Neural cell (in vitro differentiated cells): ENCODE measurements around the gene MYCBPAP. TPM values are rescaled to one million over a fixed set of nuclear protein-coding genes. Genes with fewer than 3 reads are reported as not detected.

Source experiments
- H2AFZ ChIP-seq: fragments of 200-600, 300-800 bp; sonication (generic), shearing (Covaris generic); 2 replicates; pipeline ENCODE4 v1.6.0; 2014; ENCODE audit warnings: low read depth, mild to moderate bottlenecking, antibody characterized with exemption, low read length, moderate library complexity
- H3F3A ChIP-seq: fragments of 200-600 bp; shearing (Covaris generic); 2 replicates; pipeline ENCODE4 v1.6.1; 2016; ENCODE audit warnings: mild to moderate bottlenecking, moderate library complexity, mixed read lengths, antibody characterized with exemption, low read length; ENCODE audit not compliant: insufficient read depth, poor library complexity, severe bottlenecking
- H3K27ac ChIP-seq: fragments of 200-600, 300-800 bp; sonication (generic), shearing (Covaris generic); 2 replicates; pipeline ENCODE4 v1.5.1; 2014; ENCODE audit warnings: mild to moderate bottlenecking, low read length, moderate library complexity
- H3K27me3 ChIP-seq: fragments of 300-800, 200-600 bp; sonication (generic), shearing (Covaris generic); 2 replicates; pipeline ENCODE4 v1.6.0; 2014; ENCODE audit warnings: mild to moderate bottlenecking, low read depth, low read length, moderate library complexity; ENCODE audit not compliant: insufficient read depth
- H3K36me3 ChIP-seq: fragments of 300-800, 200-600 bp; sonication (generic), shearing (Covaris generic); 2 replicates; pipeline ENCODE4 v1.5.1; 2014; ENCODE audit warnings: mild to moderate bottlenecking, antibody characterized with exemption, low read length, moderate library complexity; ENCODE audit not compliant: insufficient read depth
- H3K4me2 ChIP-seq: fragments of 300-800, 200-600 bp; sonication (generic), shearing (Covaris generic); 2 replicates; pipeline ENCODE4 v1.6.0; 2014; ENCODE audit warnings: mild to moderate bottlenecking, low read length
- H3K4me3 ChIP-seq: fragments of 300-800, 200-600 bp; sonication (generic), shearing (Covaris generic); 2 replicates; pipeline ENCODE4 v1.5.1; 2014; ENCODE audit warnings: mild to moderate bottlenecking, low read length, moderate library complexity
- H3K79me2 ChIP-seq: fragments of 200-600 bp; shearing (Covaris generic); replicated peaks from 2 replicates; pipeline ENCODE4 v1.6.0; 2014; ENCODE audit warnings: mild to moderate bottlenecking, low read length, moderate library complexity; ENCODE audit not compliant: insufficient read depth
- H3K9ac ChIP-seq: fragments of 300-800, 200-600 bp; sonication (generic), shearing (Covaris generic); 2 replicates; pipeline ENCODE4 v1.6.1; 2016; ENCODE audit warnings: mild to moderate bottlenecking, low read length, mixed read lengths
- H3K9me2 ChIP-seq: fragments of 200-600 bp; shearing (Covaris generic); 2 replicates; pipeline ENCODE4 v1.6.1; 2016; ENCODE audit warnings: mild to moderate bottlenecking, low read length, mixed read lengths; ENCODE audit not compliant: insufficient read depth
- H3K9me3 ChIP-seq: fragments of 200-600, 300-800 bp; sonication (generic), shearing (Covaris generic); 2 replicates; pipeline ENCODE4 v1.6.1; 2016; ENCODE audit warnings: mild to moderate bottlenecking, mixed run types, low read length, moderate library complexity, mixed read lengths
- H4K20me1 ChIP-seq: fragments of 200-600 bp; shearing (Covaris generic); 2 replicates; pipeline ENCODE4 v1.6.1; 2016; ENCODE audit warnings: mild to moderate bottlenecking, mixed run types; ENCODE audit not compliant: insufficient read depth
- CTCF ChIP-seq: fragments of 450-650 bp; IDR thresholded peaks from 2 replicates; pipeline ENCODE4 v1.5.1; 2014; ENCODE audit warnings: antibody characterized with exemption, mild to moderate bottlenecking, moderate library complexity; ENCODE audit not compliant: poor library complexity, severe bottlenecking
- EP300 ChIP-seq: fragments of 450-650 bp; conservative IDR thresholded peaks from 2 replicates; pipeline ENCODE4 v1.6.1; 2014; ENCODE audit warnings: antibody characterized with exemption, mild to moderate bottlenecking, moderate library complexity; ENCODE audit not compliant: poor library complexity, severe bottlenecking
- EZH2 ChIP-seq: fragments of 200-600, 300-800 bp; shearing (Covaris generic), sonication (generic); IDR thresholded peaks from 2 replicates; pipeline ENCODE4 v1.6.1; 2014; ENCODE audit warnings: antibody characterized with exemption, low read length, borderline replicate concordance, mild to moderate bottlenecking; ENCODE audit not compliant: insufficient read depth, poor library complexity, severe bottlenecking
- MXI1 ChIP-seq: fragments of 450-650 bp; conservative IDR thresholded peaks from 2 replicates; pipeline ENCODE4 v1.6.1; 2014; ENCODE audit warnings: antibody characterized with exemption, mild to moderate bottlenecking; ENCODE audit not compliant: poor library complexity, severe bottlenecking
- POLR2AphosphoS5 ChIP-seq: IDR thresholded peaks from 2 replicates; pipeline ENCODE4 v1.6.1; 2012
- RAD21 ChIP-seq: fragments of 450-650 bp; conservative IDR thresholded peaks from 2 replicates; pipeline ENCODE4 v1.6.1; 2014; ENCODE audit warnings: antibody characterized with exemption, mild to moderate bottlenecking, moderate library complexity
- REST ChIP-seq: IDR thresholded peaks from 2 replicates; pipeline ENCODE4 v1.6.1; 2012; ENCODE audit warnings: borderline replicate concordance
- SMC3 ChIP-seq: fragments of 450-650 bp; conservative IDR thresholded peaks from 2 replicates; pipeline ENCODE4 v1.6.1; 2014; ENCODE audit warnings: antibody characterized with exemption, mild to moderate bottlenecking, moderate library complexity; ENCODE audit not compliant: poor library complexity
- TAF1 ChIP-seq: IDR thresholded peaks from 2 replicates; pipeline ENCODE4 v1.6.1; 2012; ENCODE audit warnings: low read depth
- polyA plus RNA-seq: library from polyadenylated mRNA; depleted of rRNA; stranded (reverse); fragments of >200 nt; gene quantifications from 2 replicates; pipeline ENCODE4 v1.2.3, GENCODE V29; 2014

Gene MYCBPAP
- polyA plus RNA-seq, 1 donor from 2014 or later: 0.35 TPM

- H3K9me2 ChIP-seq: no peaks in the 10 kb centered on the region
- H3K79me2 ChIP-seq: no peaks in the 10 kb centered on the region
- H3K4me3 ChIP-seq: no peak overlapping the region
- H4K20me1 ChIP-seq: no peaks in the 10 kb centered on the region
- H3F3A ChIP-seq: no peaks in the 10 kb centered on the region
- no peak overlapping the region for H2AFZ ChIP-seq
- no peaks in the 10 kb centered on the region for H3K9me3 ChIP-seq
- H3K27me3 ChIP-seq: no peaks in the 10 kb centered on the region
- H3K27ac ChIP-seq: no peak overlapping the region
- no peak overlapping the region for H3K9ac ChIP-seq
- no peak for TF ChIP-seq RAD21
- no peak for TF ChIP-seq TAF1
- no peak for TF ChIP-seq POLR2AphosphoS5
- TF ChIP-seq EP300: no peak
- TF ChIP-seq REST: no peak
- no peak for TF ChIP-seq SMC3
- no peak for TF ChIP-seq EZH2
- no peak for TF ChIP-seq CTCF
- TF ChIP-seq MXI1: no peak
- H3K4me2 ChIP-seq: no peak overlapping the region
- H3K36me3 ChIP-seq: no peaks in the 10 kb centered on the region
Observed at GRCh38 chr17:50576864-50577263, 68.6 kb downstream of the MYCBPAP start.

GRCh38 chr17:50577451-50577954 is 69.3 kb downstream of the MYCBPAP start:
- Histone ChIP-seq H4K20me1 (no peaks in the 10 kb centered on the region), H3F3A (no peaks in the 10 kb centered on the region), H3K9me2 (no peaks in the 10 kb centered on the region), H3K36me3 (no peaks in the 10 kb centered on the region), H3K4me2 (no peak overlapping the region), H3K9ac (no peak overlapping the region), H3K27ac (no peak overlapping the region), H2AFZ (no peak overlapping the region), H3K4me3 (no peak overlapping the region), H3K9me3 (no peaks in the 10 kb centered on the region), H3K79me2 (no peaks in the 10 kb centered on the region), H3K27me3 (no peaks in the 10 kb centered on the region)
- no peak for TF ChIP-seq POLR2AphosphoS5
- no peak for TF ChIP-seq CTCF
- no peak for TF ChIP-seq EZH2
- no peak for TF ChIP-seq SMC3
